SU-DHL-6 (cell line): ENCODE results near the gene SDCCAG8.

ENCODE experiments used
- H2AFZ ChIP-seq: fragments of 200-600 bp; sonication (generic); 2 replicates; pipeline ENCODE4 v1.6.1; 2014; ENCODE audit warnings: low read depth, mild to moderate bottlenecking, moderate library complexity, mixed read lengths, antibody characterized with exemption, low read length; ENCODE audit not compliant: severe bottlenecking
- H3F3A ChIP-seq: fragments of 200-600 bp; shearing (Covaris generic); 2 replicates; pipeline ENCODE4 v1.6.0; 2016; ENCODE audit warnings: antibody characterized with exemption, mild to moderate bottlenecking; ENCODE audit not compliant: insufficient read depth
- H3K27ac ChIP-seq: fragments of 200-600 bp; sonication (generic); 2 replicates; pipeline ENCODE4 v1.5.1; 2016; ENCODE audit warnings: low read depth, mild to moderate bottlenecking, low read length, moderate library complexity, mixed read lengths
- H3K27me3 ChIP-seq: fragments of 200-600 bp; sonication (generic), shearing (Covaris generic); 2 replicates; pipeline ENCODE4 v1.6.0; 2014; ENCODE audit warnings: mild to moderate bottlenecking, low read length
- H3K36me3 ChIP-seq: fragments of 200-600 bp; sonication (generic); 2 replicates; pipeline ENCODE4 v1.6.1; 2014; ENCODE audit warnings: mild to moderate bottlenecking, low read length, mixed read lengths
- H3K4me2 ChIP-seq: fragments of 300-600, 200-600 bp; shearing (Covaris generic), sonication (generic); 2 replicates; pipeline ENCODE4 v1.6.0; 2014; ENCODE audit warnings: low read length, low read depth, mild to moderate bottlenecking; ENCODE audit not compliant: poor library complexity, severe bottlenecking
- H3K4me3 ChIP-seq: fragments of 200-600 bp; sonication (generic); 2 replicates; pipeline ENCODE4 v1.5.1; 2014; ENCODE audit warnings: antibody characterized with exemption, low read length, mild to moderate bottlenecking, mixed read lengths; ENCODE audit not compliant: insufficient read depth, poor library complexity, severe bottlenecking
- H3K79me2 ChIP-seq: fragments of 200-600 bp; sonication (generic); 2 replicates; pipeline ENCODE4 v1.6.1; 2014; ENCODE audit warnings: mild to moderate bottlenecking, low read length, moderate library complexity; ENCODE audit not compliant: insufficient read depth
- H3K9ac ChIP-seq: fragments of 200-600 bp; sonication (generic); 2 replicates; pipeline ENCODE4 v1.7.0; 2014; ENCODE audit warnings: mild to moderate bottlenecking, low read length
- H3K9me2 ChIP-seq: fragments of 200-600 bp; sonication (generic); replicated peaks from 2 replicates; pipeline ENCODE4 v1.6.1; 2014; ENCODE audit warnings: low read length; ENCODE audit not compliant: insufficient read depth
- H3K9me3 ChIP-seq: fragments of 200-600 bp; sonication (generic); 2 replicates; pipeline ENCODE4 v1.6.1; 2014; ENCODE audit warnings: low read length, mixed read lengths; ENCODE audit not compliant: insufficient read depth
- H4K20me1 ChIP-seq: fragments of 200-600 bp; sonication (generic); 2 replicates; pipeline ENCODE4 v1.6.1; 2014; ENCODE audit warnings: low read depth, mild to moderate bottlenecking, antibody characterized with exemption, low read length, moderate library complexity, mixed read lengths
- EZH2phosphoT487 ChIP-seq: fragments of 200-600 bp; sonication (generic), shearing (Covaris generic); conservative IDR thresholded peaks from 2 replicates; pipeline ENCODE4 v1.6.1; 2018; ENCODE audit warnings: mild to moderate bottlenecking, antibody characterized with exemption, low read length, moderate library complexity, mixed read lengths
- TF ChIP-seq, protein P1 (sequence below): fragments of 200-600 bp; sonication (generic); IDR thresholded peaks from one replicate; pipeline ENCODE4 v1.5.1; 2017; ENCODE audit warnings: antibody characterized with exemption, mild to moderate bottlenecking, low read length, moderate library complexity; ENCODE audit not compliant: insufficient read depth, poor library complexity, severe bottlenecking

The SDCCAG8 gene

DNA sequence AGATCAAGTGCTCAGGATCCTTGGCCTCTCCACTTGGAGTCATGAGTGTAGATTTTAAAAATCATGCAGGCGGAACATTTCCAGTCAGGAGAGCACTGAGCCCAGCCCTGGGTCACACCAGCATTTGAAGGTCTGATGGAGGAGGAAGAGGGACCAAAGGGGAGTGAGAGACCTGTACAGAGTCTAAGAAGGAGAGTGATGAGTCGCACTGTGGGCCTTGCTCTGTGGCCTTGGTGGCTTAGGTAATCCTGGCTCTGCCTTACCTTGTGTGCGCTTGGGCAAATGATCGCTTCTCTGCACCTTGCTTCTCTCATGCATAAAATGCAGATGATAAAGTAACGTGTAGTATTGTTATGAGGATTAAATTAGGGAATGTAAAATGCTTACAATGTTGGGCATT, 225.3 kb downstream of the SDCCAG8 start:
- Histone ChIP-seq H3K4me2 (no peak overlapping the region), H3F3A (no peaks in the 10 kb centered on the region), H3K36me3 (no peaks in the 10 kb centered on the region), H3K79me2 (no peaks in the 10 kb centered on the region), H4K20me1 (no peaks in the 10 kb centered on the region), H3K9ac (no peak overlapping the region), H2AFZ (no peak overlapping the region), H3K27me3 (no peaks in the 10 kb centered on the region), H3K9me2 (no peaks in the 10 kb centered on the region), H3K4me3 (no peak overlapping the region), H3K27ac (no peak overlapping the region), H3K9me3 (no peaks in the 10 kb centered on the region)
- no peak for TF ChIP-seq EZH2phosphoT487
- TF ChIP-seq, protein P1, sequence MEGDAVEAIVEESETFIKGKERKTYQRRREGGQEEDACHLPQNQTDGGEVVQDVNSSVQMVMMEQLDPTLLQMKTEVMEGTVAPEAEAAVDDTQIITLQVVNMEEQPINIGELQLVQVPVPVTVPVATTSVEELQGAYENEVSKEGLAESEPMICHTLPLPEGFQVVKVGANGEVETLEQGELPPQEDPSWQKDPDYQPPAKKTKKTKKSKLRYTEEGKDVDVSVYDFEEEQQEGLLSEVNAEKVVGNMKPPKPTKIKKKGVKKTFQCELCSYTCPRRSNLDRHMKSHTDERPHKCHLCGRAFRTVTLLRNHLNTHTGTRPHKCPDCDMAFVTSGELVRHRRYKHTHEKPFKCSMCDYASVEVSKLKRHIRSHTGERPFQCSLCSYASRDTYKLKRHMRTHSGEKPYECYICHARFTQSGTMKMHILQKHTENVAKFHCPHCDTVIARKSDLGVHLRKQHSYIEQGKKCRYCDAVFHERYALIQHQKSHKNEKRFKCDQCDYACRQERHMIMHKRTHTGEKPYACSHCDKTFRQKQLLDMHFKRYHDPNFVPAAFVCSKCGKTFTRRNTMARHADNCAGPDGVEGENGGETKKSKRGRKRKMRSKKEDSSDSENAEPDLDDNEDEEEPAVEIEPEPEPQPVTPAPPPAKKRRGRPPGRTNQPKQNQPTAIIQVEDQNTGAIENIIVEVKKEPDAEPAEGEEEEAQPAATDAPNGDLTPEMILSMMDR: no peak

DNA sequence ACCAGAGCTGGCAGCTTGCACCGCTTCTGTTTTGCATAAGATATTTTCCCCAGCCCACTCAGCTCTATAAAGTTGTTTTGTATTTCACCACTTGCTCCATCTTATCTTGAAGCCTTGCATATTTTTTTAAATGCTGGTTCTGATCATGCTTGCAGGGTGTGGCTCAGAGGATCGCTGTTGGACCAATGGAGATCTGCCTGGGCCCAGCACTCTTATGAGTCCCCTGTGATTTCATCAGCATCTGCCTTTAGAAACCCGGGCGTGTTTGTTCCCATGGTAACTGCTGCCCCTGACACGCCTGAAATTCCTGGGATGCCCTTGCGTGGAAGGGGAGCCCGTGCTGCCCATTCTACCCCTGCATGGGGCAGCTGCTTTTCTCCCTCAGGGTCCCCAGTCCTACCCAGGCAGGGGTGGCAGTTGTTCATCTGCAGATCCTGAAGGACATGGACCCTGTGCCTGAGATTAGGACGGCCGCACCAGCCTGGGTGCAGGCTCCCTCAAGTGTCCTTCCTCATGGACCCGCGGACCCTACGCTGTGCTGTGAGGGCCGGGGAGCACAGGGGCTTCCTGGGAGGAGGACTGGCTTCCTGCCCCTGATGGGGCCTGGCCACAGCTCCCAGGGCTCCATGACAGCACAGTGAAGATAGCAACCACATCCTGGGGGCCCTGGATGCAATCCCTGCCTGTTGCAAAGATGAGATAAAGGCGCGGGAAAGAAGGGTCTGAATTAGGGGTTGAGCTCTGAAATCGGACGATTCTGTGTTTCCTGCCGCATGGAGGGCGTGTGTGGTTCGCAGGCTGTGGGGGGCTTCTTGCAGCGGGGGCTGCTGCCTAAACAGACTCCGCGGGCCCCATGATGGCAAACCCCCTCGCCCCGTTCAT, 226.5 kb downstream of the SDCCAG8 start:
- Histone ChIP-seq H3K79me2 (no peaks in the 10 kb centered on the region), H3K27me3 (no peaks in the 10 kb centered on the region), H4K20me1 (no peaks in the 10 kb centered on the region), H3K9me3 (no peaks in the 10 kb centered on the region), H3K27ac (no peak overlapping the region), H3K36me3 (no peaks in the 10 kb centered on the region), H3F3A (no peaks in the 10 kb centered on the region), H2AFZ (no peak overlapping the region), H3K9ac (no peak overlapping the region), H3K4me3 (no peak overlapping the region), H3K9me2 (no peaks in the 10 kb centered on the region), H3K4me2 (no peak overlapping the region)
- TF ChIP-seq, protein P1: no peak
- no peak for TF ChIP-seq EZH2phosphoT487

DNA sequence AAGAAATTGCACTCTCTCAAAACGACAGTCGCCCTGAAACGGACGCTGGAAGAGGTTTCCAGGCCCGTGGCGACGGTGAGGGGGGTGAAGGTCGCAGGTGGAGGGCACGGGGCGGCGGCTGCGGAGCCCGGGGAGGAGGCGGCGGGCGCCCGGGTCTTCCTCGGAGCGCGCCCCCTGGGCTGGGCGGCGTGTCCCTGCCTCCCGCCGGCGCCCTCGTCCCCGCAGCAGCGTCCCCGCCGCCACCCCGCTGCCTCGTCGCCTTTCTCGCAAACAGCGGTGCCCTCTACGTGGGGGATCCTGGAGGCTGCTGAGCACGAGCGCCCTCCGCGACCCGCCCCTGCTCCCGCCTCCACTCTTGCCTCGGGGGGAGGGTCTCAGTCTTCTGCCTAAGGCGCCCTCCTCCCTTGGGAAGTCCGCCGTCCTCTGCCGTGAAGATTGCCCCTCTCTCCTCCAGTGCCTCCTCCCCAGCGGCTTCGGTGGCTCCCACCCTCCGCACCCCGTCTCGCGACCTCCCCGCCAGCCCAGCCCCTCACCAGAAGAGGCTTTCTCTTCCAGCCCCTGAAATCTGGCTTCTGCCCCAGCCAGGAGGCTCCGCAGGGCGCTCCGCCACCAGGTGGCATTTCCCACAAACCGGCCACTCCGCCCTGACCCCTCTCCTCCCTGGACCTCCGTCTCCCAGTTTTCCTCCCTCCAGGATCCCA, 227.4 kb downstream of the SDCCAG8 start:
- H3K4me3 ChIP-seq: no peak overlapping the region
- no peaks in the 10 kb centered on the region for H3F3A ChIP-seq
- H3K9me3 ChIP-seq: no peaks in the 10 kb centered on the region
- no peak overlapping the region for H3K27ac ChIP-seq
- TF ChIP-seq EZH2phosphoT487: no peak
- TF ChIP-seq, protein P1: no peak
- H3K79me2 ChIP-seq: no peaks in the 10 kb centered on the region
- H3K27me3 ChIP-seq: no peaks in the 10 kb centered on the region
- H3K9me2 ChIP-seq: no peaks in the 10 kb centered on the region
- no peak overlapping the region for H3K9ac ChIP-seq
- no peak overlapping the region for H3K4me2 ChIP-seq
- no peak overlapping the region for H2AFZ ChIP-seq
- H4K20me1 ChIP-seq: no peaks in the 10 kb centered on the region
- no peaks in the 10 kb centered on the region for H3K36me3 ChIP-seq
